Smooth muscle cell (in vitro differentiated cells): ENCODE measurements around the gene NUBP1. TPM values are rescaled to one million over a fixed set of nuclear protein-coding genes. Genes with fewer than 3 reads are reported as not detected.
"Not testable (repeated sequence)": the region's sequence is repeated elsewhere in the genome, so short reads cannot be mapped to it uniquely, and the experiment has no call there.

Experiments used
- DNase-seq: peaks from one replicate; lab custom pipeline; 2025; ENCODE audit not compliant: unreplicated experiment; lab: John Stamatoyannopoulos, UW
- H2AFZ ChIP-seq: fragments of 200-600 bp; sonication (generic); 2 replicates; pipeline ENCODE4 v1.6.0; 2016; ENCODE audit warnings: antibody characterized with exemption, low read depth, mild to moderate bottlenecking
- H3F3A ChIP-seq: fragments of 200-600 bp; sonication (generic); 2 replicates; pipeline ENCODE4 v1.6.0; 2017; ENCODE audit warnings: antibody characterized with exemption, low read depth
- H3K27ac ChIP-seq: fragments of 200-600 bp; sonication (generic); 2 replicates; pipeline ENCODE4 v1.5.1; 2016; ENCODE audit warnings: low read depth, mild to moderate bottlenecking
- H3K27me3 ChIP-seq: fragments of 200-600 bp; sonication (generic); 2 replicates; pipeline ENCODE4 v1.6.1; 2016; ENCODE audit warnings: low read depth, mild to moderate bottlenecking
- H3K36me3 ChIP-seq: fragments of 200-600 bp; sonication (generic); 2 replicates; pipeline ENCODE4 v1.5.1; 2016; ENCODE audit warnings: low read depth
- H3K4me1 ChIP-seq: fragments of 200-600 bp; sonication (generic); 2 replicates; pipeline ENCODE4 v1.5.1; 2016; ENCODE audit warnings: low read depth
- H3K4me2 ChIP-seq: fragments of 200-600 bp; sonication (generic); 2 replicates; pipeline ENCODE4 v1.6.0; 2016; ENCODE audit warnings: mild to moderate bottlenecking
- H3K4me3 ChIP-seq: fragments of 200-600 bp; sonication (generic); 2 replicates; pipeline ENCODE4 v1.5.1; 2016; ENCODE audit warnings: mild to moderate bottlenecking
- H3K79me2 ChIP-seq: fragments of 200-600 bp; sonication (generic); 2 replicates; pipeline ENCODE4 v1.6.0; 2016; ENCODE audit warnings: low read depth, mild to moderate bottlenecking
- H3K9ac ChIP-seq: fragments of 200-600 bp; sonication (generic); 2 replicates; pipeline ENCODE4 v1.6.0; 2016; ENCODE audit warnings: low read depth
- H3K9me3 ChIP-seq: fragments of 200-600 bp; sonication (generic); replicated peaks from 2 replicates; pipeline ENCODE4 v1.5.1; 2016; ENCODE audit warnings: low read depth
- H4K20me1 ChIP-seq: fragments of 200-600 bp; sonication (generic); 2 replicates; pipeline ENCODE4 v1.6.0; 2016; ENCODE audit warnings: low read depth
- WGBS: methylation state at CpG from one replicate; pipeline ENCODE4 v1.1.7; 2016; ENCODE audit warnings: low lambda C conversion rate; 5-methylcytosine and 5-hydroxymethylcytosine counted together
- polyA plus RNA-seq: library from polyadenylated mRNA; unstranded; fragments of >200 nt; fragmentation: Nextera tagmentation; extraction: Ambion mirVana; gene quantifications from 2 replicates; pipeline ENCODE4 v1.2.1, GENCODE V29; 2016
- total RNA-seq: library from RNA; depleted of rRNA; stranded (reverse); fragments of >200 nt; gene quantifications from 2 replicates; pipeline ENCODE4 v1.2.3, GENCODE V29; 2014
- TF ChIP-seq, protein P1 (sequence below): fragments of 200-600 bp; sonication (generic); IDR thresholded peaks from 2 replicates; pipeline ENCODE4 v1.5.1; 2017; ENCODE audit warnings: borderline replicate concordance, mild to moderate bottlenecking, antibody characterized with exemption; ENCODE audit not compliant: insufficient read depth, poor library complexity, severe bottlenecking

Gene NUBP1
- total and polyA plus RNA-seq, 2 experiments from 2014 or later, result 7.6 to 11.8 TPM

DNA sequence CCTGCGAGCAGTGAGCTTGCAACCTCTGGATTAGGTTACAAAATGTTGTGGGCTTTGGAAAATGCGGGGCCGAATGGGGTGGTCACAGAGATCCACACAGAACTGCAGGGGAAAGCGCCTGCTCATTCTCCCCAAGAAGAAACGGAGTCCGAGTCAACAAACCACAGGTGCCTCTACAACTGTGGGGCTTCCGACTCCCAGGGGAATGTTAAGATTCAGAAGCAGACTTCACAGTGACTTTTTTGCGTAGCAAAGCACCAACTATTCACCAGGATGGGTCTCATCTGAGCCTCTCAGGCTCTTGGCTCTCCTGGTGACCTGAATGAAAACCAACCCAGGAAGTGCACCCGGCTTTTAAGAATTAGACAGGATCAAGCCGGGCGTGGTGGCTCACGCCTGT lies 33.7 kb downstream of the NUBP1 start:
- Histone ChIP-seq H3K4me3 (no peak overlapping the region), H3K4me2 (no peak overlapping the region), H3K79me2 (no peaks in the 10 kb centered on the region), H2AFZ (no peak overlapping the region), H3K9me3 (no peaks in the 10 kb centered on the region), H3K36me3 (no peaks in the 10 kb centered on the region), H3K4me1 (no peaks in the 10 kb centered on the region), H3K27me3 (no peaks in the 10 kb centered on the region), H3K27ac (no peak overlapping the region), H4K20me1 (no peaks in the 10 kb centered on the region), H3F3A (no peaks in the 10 kb centered on the region), H3K9ac (no peak overlapping the region)
- DNase-seq, result no peak
- WGBS, result 95% methylated on average over 12 of the region's 12 CpGs
- TF ChIP-seq, protein P1, sequence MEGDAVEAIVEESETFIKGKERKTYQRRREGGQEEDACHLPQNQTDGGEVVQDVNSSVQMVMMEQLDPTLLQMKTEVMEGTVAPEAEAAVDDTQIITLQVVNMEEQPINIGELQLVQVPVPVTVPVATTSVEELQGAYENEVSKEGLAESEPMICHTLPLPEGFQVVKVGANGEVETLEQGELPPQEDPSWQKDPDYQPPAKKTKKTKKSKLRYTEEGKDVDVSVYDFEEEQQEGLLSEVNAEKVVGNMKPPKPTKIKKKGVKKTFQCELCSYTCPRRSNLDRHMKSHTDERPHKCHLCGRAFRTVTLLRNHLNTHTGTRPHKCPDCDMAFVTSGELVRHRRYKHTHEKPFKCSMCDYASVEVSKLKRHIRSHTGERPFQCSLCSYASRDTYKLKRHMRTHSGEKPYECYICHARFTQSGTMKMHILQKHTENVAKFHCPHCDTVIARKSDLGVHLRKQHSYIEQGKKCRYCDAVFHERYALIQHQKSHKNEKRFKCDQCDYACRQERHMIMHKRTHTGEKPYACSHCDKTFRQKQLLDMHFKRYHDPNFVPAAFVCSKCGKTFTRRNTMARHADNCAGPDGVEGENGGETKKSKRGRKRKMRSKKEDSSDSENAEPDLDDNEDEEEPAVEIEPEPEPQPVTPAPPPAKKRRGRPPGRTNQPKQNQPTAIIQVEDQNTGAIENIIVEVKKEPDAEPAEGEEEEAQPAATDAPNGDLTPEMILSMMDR, result no peak

DNA sequence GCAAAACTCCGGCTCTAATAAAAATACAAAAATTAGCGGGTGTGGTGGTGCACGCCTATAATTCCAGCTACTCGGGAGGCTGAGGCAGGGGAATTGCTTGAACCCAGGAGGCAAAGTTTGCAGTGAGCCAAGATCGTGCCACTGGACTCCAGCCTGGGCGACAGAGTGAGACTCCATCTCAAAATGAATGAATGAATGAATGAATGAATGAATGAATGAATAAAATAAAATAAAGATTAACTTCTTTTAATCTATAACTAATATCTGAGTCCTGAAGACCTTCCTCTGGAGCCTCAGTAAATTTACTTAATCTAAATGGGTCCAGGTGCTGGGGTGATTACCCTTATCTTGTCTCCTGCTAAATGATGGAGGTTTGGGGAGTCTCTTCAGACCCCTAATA lies 36.3 kb downstream of the NUBP1 start:
- not testable (repeated sequence) for H4K20me1 ChIP-seq, H3K4me3 ChIP-seq, H3K27me3 ChIP-seq, H3K9ac ChIP-seq, H3K27ac ChIP-seq, H3F3A ChIP-seq, H3K9me3 ChIP-seq, H3K36me3 ChIP-seq, H3K4me2 ChIP-seq, H3K79me2 ChIP-seq, H3K4me1 ChIP-seq, H2AFZ ChIP-seq, DNase-seq
- 91% methylated on average over 6 of the region's 6 CpGs for WGBS

DNA sequence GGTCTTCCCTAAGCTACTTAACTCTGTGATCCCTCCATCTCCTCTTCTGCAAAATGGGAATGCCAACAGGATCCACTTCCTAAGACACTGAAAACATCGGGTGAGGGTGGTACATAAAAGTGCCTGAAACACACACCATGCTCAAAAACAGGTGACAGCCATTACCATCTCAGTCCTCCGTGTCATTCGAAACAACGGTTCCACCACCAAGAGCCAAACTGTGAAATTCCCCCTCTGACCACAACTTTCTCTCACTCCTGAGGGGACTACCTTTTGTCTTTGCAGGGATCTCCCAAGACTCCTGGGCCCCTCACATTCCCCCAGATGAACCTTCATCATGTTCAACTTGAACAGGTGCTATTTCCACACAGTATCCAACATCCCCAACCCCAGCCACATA lies 37.0 kb downstream of the NUBP1 start:
- no peak for DNase-seq
- TF ChIP-seq, protein P1, result no peak
- WGBS, result 95% methylated on average over 4 of the region's 4 CpGs

DNA sequence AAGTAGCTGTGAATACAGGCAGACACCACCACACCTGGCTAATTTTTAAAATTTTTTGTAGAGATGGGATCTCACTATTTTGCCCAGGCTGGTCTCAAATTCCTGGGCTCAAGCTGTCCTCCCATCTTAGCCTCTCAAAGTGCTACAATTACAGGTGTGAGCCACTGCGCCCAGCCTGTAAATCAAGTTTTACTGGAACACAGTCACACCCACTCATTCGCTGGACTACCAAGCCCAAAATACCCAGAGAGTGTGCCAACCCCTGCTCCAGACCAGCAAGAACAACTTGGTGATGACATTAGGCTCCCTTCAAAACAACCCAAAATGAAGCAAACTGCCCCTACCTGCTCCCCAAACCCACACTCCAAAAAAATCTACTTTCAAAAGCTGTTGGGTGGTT lies 39.0 kb downstream of the NUBP1 start:
- 90% methylated on average over 2 of the region's 2 CpGs for WGBS

More for the DNA sequence above, 37.0 kb downstream of the NUBP1 start:
- Histone ChIP-seq H3K27ac (no peak overlapping the region), H3K9me3 (no peaks in the 10 kb centered on the region), H3K36me3 (no peaks in the 10 kb centered on the region), H3K9ac (no peak overlapping the region), H3K4me2 (no peak overlapping the region), H2AFZ (no peak overlapping the region), H3K79me2 (no peaks in the 10 kb centered on the region), H3F3A (no peaks in the 10 kb centered on the region), H3K4me1 (no peaks in the 10 kb centered on the region), H3K27me3 (no peaks in the 10 kb centered on the region), H4K20me1 (no peaks in the 10 kb centered on the region), H3K4me3 (no peak overlapping the region)

More for the DNA sequence above, 39.0 kb downstream of the NUBP1 start:
- no peaks in the 10 kb centered on the region for H3F3A ChIP-seq
- H3K4me1 ChIP-seq, result no peaks in the 10 kb centered on the region
- DNase-seq, result no peak
- H3K9ac ChIP-seq, result no peak overlapping the region
- H2AFZ ChIP-seq, result no peak overlapping the region
- no peaks in the 10 kb centered on the region for H3K36me3 ChIP-seq
- TF ChIP-seq, protein P1, result no peak
- no peak overlapping the region for H3K27ac ChIP-seq
- no peak overlapping the region for H3K4me2 ChIP-seq
- no peaks in the 10 kb centered on the region for H3K9me3 ChIP-seq
- no peaks in the 10 kb centered on the region for H3K27me3 ChIP-seq
- H3K4me3 ChIP-seq, result no peak overlapping the region
- no peaks in the 10 kb centered on the region for H4K20me1 ChIP-seq
- no peaks in the 10 kb centered on the region for H3K79me2 ChIP-seq
